PC-9 (cell line): ENCODE measurements around the gene ERC1. TPM values are rescaled to one million over a fixed set of nuclear protein-coding genes. Genes with fewer than 3 reads are reported as not detected.

Experiments
- BruUV-seq: library from RNA; stranded (reverse); fragments of 400-500 nt; replicated peaks from 2 replicates; lab custom pipeline; 2021; lab: Mats Ljungman, UMichigan
- CTCF ChIA-PET: fragments of 300-600 bp; sonication (Branson Sonifier 250); formaldehyde crosslinking; loops from one replicate; lab custom pipeline; 2022; ENCODE audit warnings: antibody characterized with exemption; lab: Charles Lee
- POLR2A ChIA-PET: fragments of 300-600 bp; sonication (Branson Sonifier 250); formaldehyde crosslinking; loops from one replicate; lab custom pipeline; 2022; ENCODE audit warnings: antibody characterized with exemption; ENCODE audit not compliant: unreplicated experiment; lab: Charles Lee
- DNase-seq, 2 experiments: peaks; one replicate each; pipeline versions ENCODE4 v3.0.0 to v3.0.0-alpha.2; 2015 to 2022; ENCODE audit warnings: mixed read lengths in 1 of 2
- H2AFZ ChIP-seq: fragments of 200-600 bp; sonication (generic); 2 replicates; pipeline ENCODE4 v1.8.1; 2017; ENCODE audit warnings: antibody characterized with exemption
- H3F3A ChIP-seq: fragments of 200-600 bp; sonication (generic); 2 replicates; pipeline ENCODE4 v1.8.1; 2017; ENCODE audit warnings: antibody characterized with exemption, mild to moderate bottlenecking, low read depth; ENCODE audit not compliant: insufficient read depth
- H3K27ac ChIP-seq: fragments of 200-600 bp; sonication (generic); 2 replicates; pipeline ENCODE4 v1.6.1; 2016; ENCODE audit warnings: mixed run types
- H3K27me3 ChIP-seq: fragments of 200-600 bp; sonication (generic); 2 replicates; pipeline ENCODE4 v1.6.1; 2016; ENCODE audit warnings: low read depth, mixed run types; ENCODE audit not compliant: insufficient read depth
- H3K36me3 ChIP-seq: fragments of 200-600 bp; sonication (generic); 2 replicates; pipeline ENCODE4 v1.6.1; 2016; ENCODE audit warnings: low read depth, mixed run types
- H3K4me1 ChIP-seq: fragments of 200-600 bp; sonication (generic); replicated peaks from 2 replicates; pipeline ENCODE4 v1.6.1; 2016; ENCODE audit warnings: mixed run types; ENCODE audit not compliant: insufficient read depth
- H3K4me2 ChIP-seq: fragments of 200-600 bp; sonication (generic); 2 replicates; pipeline ENCODE4 v1.6.1; 2017; ENCODE audit warnings: mixed run types
- H3K4me3 ChIP-seq: fragments of 200-600 bp; sonication (generic); 2 replicates; pipeline ENCODE4 v1.6.1; 2016; ENCODE audit warnings: mixed run types
- H3K79me2 ChIP-seq: fragments of 200-600 bp; sonication (generic); 2 replicates; pipeline ENCODE4 v1.6.1; 2017; ENCODE audit warnings: low read depth, mixed run types
- H3K9me2 ChIP-seq: fragments of 200-600 bp; sonication (generic); 2 replicates; pipeline ENCODE4 v1.8.1; 2017; ENCODE audit warnings: mild to moderate bottlenecking; ENCODE audit not compliant: insufficient read depth
- H3K9me3 ChIP-seq: fragments of 200-600 bp; sonication (generic); 2 replicates; pipeline ENCODE4 v1.8.1; 2016; ENCODE audit warnings: low read depth; ENCODE audit not compliant: insufficient read depth
- H4K20me1 ChIP-seq: fragments of 200-600 bp; sonication (generic); 2 replicates; pipeline ENCODE4 v1.8.1; 2017; ENCODE audit not compliant: insufficient read depth
- CTCF ChIP-seq: fragments of 200-600 bp; sonication (generic); conservative IDR thresholded peaks from 2 replicates; pipeline ENCODE4 v1.6.1; 2017; ENCODE audit warnings: mixed run types, antibody characterized with exemption, mild to moderate bottlenecking, moderate library complexity
- EZH2 ChIP-seq: fragments of 200-600 bp; sonication (generic); IDR thresholded peaks from 2 replicates; pipeline ENCODE4 v1.8.0; 2017; ENCODE audit warnings: antibody characterized with exemption, low read depth
- intact Hi-C: fragments of 100-400 bp; cut with micrococcal nuclease; formaldehyde crosslinking; loops from one replicate; pipeline ENCODE4 v1.10.0; 2022; ENCODE audit not compliant: unreplicated experiment
- total RNA-seq: library from RNA; stranded (reverse); gene quantifications from 2 replicates; pipeline ENCODE4 v1.2.3, GENCODE V29; 2021

Gene ERC1
- total RNA-seq, 1 experiment from 2014 or later: 52.0 TPM

- H3K36me3 ChIP-seq: no peaks in the 10 kb centered on the region; the same call in 1 of the 2 replicates
- H3K4me3 ChIP-seq: peak within 1 kb of the TSS; percentile 62
- CTCF ChIA-PET: interaction anchor here (0.5 to 1.2 kb wide), 16 partner anchors 17 to 591 kb away, joined by 3 to 11 read pairs (median 4); partner anchors contain the start of gene ERC1
- DNase-seq: peak; percentile 98 to 99
- H3K4me2 ChIP-seq: peak within 1 kb of the TSS; percentile 86
- H3K9me2 ChIP-seq: no peaks in the 10 kb centered on the region
- POLR2A ChIA-PET: interaction anchor here (0.5 to 0.8 kb wide), 8 partner anchors 119 to 763 kb away, joined by 3 to 13 read pairs (median 6); no protein-coding TSS in a partner anchor
- H3K79me2 ChIP-seq: peaks cover 41% of the 10 kb centered on the region
- no peaks in the 10 kb centered on the region for H3K27me3 ChIP-seq
- peaks cover 19% of the 10 kb centered on the region for H3K4me1 ChIP-seq
- intact Hi-C loops: loop anchor here (1.0 to 5.0 kb wide), 7 partner anchors 42 to 658 kb away; partner anchors contain the start of genes B4GALNT3, ERC1 and WNK1
- TF ChIP-seq EZH2: no peak
- TF ChIP-seq CTCF: peak; percentile 99
- no peaks in the 10 kb centered on the region for H3K9me3 ChIP-seq
- no peaks in the 10 kb centered on the region; the same call in 1 of the 2 replicates for H4K20me1 ChIP-seq
- peak within 1 kb of the TSS; percentile 88 for H2AFZ ChIP-seq
- H3F3A ChIP-seq: peaks cover 31% of the 10 kb centered on the region
- BruUV-seq: TSS peak; percentile 67
- H3K27ac ChIP-seq: peak within 1 kb of the TSS; percentile 79
Observed at GRCh38 chr12:949453-950191, 41.4 kb upstream of the ERC1 start, which contains the start of gene RAD52. RAD52 (minus strand) TSS chr12:949694; CDS start chr12:933058, 16,636 bp downstream.

- Histone ChIP-seq H4K20me1 (no peaks in the 10 kb centered on the region), H3K27ac (no peak overlapping the region), H3K4me1 (peaks cover 19% of the 10 kb centered on the region), H3K79me2 (peaks cover 27% of the 10 kb centered on the region), H3K9me2 (no peaks in the 10 kb centered on the region), H3K4me2 (no peak overlapping the region), H3K4me3 (no peak overlapping the region), H3K27me3 (no peaks in the 10 kb centered on the region), H3K9me3 (no peaks in the 10 kb centered on the region), H3K36me3 (no peaks in the 10 kb centered on the region), H3F3A (peaks cover 31% of the 10 kb centered on the region), H2AFZ (no peak overlapping the region)
- no TSS peak for BruUV-seq
- no peak for DNase-seq
- ChIA-PET CTCF (no interaction called here), POLR2A (interaction anchor here (0.6 to 0.7 kb wide), 2 partner anchors 177 to 231 kb away, joined by 3 to 6 read pairs; no protein-coding TSS in a partner anchor)
- TF ChIP-seq CTCF: no peak
- no peak for TF ChIP-seq EZH2
- intact Hi-C loops: no loop called here
Observed at GRCh38 chr12:951176-951575, 39.8 kb upstream of the ERC1 start.

- Histone ChIP-seq H3K27ac (no peak overlapping the region), H2AFZ (no peak overlapping the region), H3F3A (peaks cover 23% of the 10 kb centered on the region), H3K79me2 (peaks cover 1% of the 10 kb centered on the region), H4K20me1 (no peaks in the 10 kb centered on the region), H3K4me1 (peaks cover 11% of the 10 kb centered on the region; the same call in 1 of the 2 replicates), H3K36me3 (no peaks in the 10 kb centered on the region), H3K4me2 (peak overlapping the region; percentile 29; the same call in 1 of the 2 replicates), H3K27me3 (no peaks in the 10 kb centered on the region), H3K4me3 (no peak overlapping the region), H3K9me3 (no peaks in the 10 kb centered on the region), H3K9me2 (no peaks in the 10 kb centered on the region)
- no peak for TF ChIP-seq EZH2
- TF ChIP-seq CTCF: no peak
- intact Hi-C loops: no loop called here
- peak in 1 of 2 experiments; percentile 53 for DNase-seq
- ChIA-PET CTCF (no interaction called here), POLR2A (no interaction called here)
- BruUV-seq: no TSS peak
Observed at GRCh38 chr12:953776-954175, 37.2 kb upstream of the ERC1 start.
